Cerebellar cortex (tissue), 1 donor: ENCODE data around the gene UNC5A.

Experiments used
- DNase-seq: peaks from one replicate; pipeline ENCODE4 v3.0.0-alpha.2; 2015; ENCODE audit warnings: low spot score

UNC5A gene

DNA sequence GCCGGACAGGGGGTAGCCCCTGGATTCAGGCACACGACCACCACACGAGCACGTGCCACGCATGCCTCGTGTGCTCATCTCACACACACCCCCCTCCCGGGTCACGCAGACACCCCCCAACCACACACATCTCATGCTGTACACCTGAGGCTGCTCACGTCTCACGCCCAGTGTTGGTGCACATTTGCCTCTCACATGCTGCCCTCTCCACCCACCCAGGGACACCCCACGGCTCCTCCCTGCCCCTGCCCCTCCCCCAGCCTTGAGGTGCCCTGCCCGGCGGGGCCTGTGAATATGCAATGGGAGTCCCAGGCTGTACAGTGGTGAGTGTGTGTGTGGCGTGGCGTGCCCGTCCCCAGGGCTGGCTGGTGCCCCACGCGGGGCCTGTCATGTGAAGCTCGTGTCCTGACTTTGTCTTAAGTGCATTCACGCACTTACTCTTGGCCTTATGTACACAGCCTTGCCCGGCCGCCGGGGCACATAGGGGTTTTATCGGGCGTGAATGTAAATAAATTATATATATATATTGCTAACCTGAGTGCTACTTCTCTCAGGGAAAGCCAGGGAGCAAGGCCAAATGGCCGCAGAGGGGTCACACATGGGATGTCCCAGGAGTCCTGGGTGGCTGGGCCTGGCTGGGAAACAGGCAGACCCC is 70.1 kb downstream of the UNC5A start:
- no peak for DNase-seq

DNA sequence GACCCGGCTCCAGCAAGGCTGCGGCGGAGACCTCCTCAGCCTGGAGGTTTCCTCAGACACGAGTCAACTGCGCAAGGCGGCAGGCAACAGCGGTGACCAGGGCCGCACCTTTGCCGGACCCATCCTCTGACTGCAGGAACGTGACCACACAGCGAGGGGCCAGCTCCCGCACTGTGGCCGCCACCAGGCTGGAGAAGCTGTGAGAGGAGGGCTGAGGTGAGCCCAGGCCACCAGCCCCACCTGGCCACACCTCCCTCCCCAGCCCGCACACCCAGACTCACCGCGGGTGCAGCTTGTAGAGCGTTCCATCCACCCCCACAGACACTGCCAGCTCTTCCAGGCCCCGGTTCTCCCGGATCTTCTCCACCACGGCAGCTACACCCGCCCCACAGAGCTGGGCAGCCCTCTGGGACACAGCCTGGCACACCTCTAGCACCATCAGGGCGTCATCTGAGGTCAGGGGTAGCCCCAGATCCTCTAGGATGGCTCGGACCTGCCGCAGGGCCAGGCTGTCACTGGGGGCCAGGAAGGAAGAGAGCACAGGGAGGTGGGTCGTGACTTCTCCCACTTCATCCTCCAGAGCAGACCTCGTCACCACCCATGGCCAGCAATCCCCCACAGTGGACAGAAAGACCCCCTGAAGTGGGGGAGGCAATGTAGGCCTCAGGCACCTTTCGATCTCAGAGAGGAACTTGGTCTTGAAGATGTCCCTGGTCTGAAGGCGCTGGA is 70.8 kb downstream of the UNC5A start:
- DNase-seq = no peak

DNA sequence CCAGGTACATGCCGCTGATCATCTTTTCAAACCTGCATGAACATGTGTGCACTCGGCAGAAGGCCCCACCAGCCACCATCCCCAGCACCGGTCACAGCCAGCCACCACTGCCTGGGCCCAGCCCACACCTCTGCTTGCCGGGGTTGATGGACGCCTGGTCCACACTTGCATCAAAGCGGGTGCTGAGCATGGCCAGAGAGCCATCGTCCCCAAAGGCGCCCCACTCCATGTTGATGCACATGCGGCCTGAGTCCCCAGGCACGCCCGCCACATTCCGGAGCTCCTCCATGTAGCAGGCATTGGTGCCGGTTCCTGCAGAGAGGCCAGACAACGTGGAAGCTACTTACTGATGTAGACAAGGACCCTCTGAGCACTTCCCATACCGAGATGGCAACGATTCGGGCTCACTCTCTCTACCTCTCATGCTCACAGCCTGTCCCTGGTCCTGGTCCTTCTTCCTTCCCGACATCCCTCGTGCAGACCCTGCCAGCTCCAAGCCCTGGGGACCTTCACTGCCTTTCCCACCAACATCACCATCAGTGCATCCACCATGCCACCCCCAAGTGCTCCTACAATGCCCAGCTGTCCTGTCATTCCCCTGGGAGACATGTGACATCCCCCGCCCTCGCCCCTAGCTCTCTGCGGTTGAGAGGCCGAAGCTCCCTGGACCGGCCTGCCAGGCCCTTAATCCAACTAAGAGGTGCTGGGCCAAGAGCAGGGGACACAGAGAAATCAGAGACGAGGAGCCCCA is 71.6 kb downstream of the UNC5A start:
- no peak for DNase-seq

DNA sequence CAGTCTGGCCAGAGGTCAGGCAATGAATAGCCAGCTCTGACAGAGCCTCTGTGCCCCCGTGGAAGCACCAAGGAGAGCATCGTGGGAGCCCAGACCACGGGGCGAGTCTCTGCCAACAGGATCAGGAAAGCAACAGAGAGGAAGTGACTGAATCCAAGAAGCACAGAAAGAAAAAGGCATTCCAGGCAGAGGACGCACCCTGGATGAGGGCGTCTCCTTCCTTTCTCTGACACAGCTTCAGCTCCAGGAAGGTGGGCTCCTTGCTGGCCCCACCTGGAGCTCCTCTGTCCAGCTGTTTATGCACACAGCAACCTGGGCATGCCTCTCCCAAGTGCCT is 72.2 kb downstream of the UNC5A start:
- no peak for DNase-seq

DNA sequence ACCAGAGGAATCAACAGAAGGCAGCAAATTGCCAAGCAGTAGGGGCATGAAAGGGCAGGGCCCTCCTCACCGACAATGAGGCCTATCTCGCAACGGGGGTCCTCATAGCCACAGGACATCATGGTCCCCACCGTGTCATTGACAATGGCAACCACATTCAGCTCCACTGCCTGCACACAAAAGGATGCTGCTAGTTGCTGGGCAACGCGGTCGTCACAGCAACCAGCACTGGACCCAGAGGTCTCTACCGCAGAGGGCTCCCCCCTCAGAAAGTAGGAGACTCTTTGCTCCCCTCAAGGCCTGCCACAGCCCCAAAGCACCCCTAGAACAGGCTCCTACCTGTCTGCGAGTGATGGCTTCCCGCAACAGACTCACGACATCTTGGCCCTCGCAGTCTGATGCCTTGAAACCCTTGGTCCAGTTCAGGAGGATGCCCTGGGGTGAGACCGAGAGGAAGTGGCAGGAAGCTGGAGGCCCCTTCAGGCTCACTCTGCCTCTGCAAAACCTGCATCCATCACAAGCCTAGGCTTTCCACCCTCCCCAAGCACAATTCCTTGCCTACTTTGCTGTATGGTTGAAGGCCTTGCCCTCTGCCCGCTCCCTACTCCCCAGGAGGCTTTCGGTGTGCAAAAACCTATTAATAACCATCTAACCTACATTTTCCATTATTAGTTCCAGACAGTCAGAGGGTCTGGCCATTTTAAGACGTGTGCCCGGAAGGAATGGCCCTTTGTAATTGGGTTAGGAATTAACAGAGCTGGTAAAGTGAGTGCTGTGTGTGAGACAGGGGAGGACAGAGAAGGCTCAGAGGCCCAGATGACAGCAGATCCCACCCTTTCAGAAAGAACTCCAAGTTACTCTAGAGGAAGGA is 73.6 kb downstream of the UNC5A start:
- no peak for DNase-seq

DNA sequence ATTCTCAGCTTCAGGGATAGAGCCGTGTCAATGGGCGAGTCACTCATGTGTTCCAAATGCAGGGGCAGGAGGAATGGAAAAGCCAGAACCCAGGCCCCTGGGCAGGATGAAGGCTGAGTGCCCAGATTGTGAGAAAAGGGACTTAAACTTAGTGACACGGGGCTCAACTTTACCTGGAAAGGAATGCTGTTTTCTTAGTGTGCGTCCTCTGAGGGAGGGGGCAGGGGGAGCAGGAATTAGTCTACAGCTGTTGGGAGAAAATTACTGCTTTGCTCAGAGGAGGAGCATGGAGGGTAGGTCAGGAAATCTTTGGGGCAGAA is 74.2 kb downstream of the UNC5A start:
- no peak for DNase-seq

DNA sequence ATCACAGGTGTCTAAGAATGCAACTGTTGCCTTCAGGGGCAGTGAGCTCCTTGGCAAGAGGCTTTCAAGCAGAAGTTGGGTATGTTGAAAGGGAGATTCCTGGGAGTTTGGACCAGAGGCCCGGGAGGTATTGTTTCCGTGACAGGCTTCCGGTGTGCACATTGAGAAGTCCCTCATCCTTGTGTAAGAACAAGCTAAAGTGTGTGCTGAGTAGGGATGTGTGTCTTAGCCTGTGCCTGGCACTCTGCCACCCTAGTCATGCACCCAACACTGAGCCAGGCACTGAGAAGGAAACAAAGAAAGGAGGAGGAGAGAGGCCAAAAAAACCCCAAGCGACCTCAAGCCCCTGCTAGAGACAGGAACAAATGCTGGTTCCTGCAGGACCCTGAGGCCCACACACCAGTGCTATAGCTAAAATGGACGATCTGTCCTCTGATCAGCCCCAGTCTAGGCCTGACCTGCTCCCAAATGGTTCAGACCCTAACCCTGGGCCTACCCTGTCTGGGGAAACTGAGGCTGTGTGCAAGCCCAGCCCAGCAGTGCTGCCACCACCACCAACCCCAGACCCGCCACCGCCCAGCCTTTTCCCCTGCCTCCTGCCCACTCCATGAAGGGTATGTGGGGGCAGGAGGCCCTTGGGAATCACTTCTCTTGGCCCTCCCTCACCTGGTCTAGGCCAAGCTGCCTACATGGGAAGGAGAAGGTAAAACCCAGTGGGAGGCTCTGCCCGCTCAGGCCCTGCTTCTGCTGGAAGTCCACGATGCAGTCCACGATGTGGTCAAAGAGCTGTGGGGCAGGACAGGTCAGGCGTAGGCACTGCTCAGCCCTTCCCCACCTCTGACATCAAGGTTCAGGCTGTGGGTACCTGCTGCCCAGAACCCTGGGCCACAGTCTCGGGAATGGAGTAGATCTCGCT is 76.2 kb downstream of the UNC5A start:
- DNase-seq = no peak

DNA sequence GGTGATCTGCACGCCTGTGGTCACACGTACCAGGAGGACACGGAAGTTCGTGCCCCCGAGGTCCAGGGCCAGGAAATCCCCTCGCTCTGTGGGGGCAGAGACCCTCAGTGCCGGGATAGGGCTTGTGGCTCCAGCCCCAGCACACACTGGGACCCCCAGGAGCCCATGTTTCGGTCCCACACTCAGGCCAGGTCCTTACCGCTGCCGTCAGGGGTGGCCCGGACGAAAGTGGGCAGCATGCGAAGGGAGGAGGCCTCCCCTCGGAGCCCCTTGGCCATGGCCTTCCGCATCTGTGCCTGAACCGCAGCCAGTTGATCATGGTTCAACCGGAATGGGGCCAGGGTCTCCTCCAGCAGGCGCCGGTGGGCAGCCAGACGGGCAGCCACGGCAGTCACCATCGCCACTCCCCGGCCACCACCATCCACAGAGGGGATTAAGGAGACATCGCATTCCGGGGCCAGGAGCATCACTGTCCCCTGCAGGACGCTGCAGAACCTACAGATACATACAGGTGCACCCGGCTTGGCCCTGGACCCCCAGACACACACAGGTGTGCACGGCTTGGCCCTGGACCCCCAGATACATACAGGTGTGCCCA is 77.0 kb downstream of the UNC5A start:
- DNase-seq = no peak

DNA sequence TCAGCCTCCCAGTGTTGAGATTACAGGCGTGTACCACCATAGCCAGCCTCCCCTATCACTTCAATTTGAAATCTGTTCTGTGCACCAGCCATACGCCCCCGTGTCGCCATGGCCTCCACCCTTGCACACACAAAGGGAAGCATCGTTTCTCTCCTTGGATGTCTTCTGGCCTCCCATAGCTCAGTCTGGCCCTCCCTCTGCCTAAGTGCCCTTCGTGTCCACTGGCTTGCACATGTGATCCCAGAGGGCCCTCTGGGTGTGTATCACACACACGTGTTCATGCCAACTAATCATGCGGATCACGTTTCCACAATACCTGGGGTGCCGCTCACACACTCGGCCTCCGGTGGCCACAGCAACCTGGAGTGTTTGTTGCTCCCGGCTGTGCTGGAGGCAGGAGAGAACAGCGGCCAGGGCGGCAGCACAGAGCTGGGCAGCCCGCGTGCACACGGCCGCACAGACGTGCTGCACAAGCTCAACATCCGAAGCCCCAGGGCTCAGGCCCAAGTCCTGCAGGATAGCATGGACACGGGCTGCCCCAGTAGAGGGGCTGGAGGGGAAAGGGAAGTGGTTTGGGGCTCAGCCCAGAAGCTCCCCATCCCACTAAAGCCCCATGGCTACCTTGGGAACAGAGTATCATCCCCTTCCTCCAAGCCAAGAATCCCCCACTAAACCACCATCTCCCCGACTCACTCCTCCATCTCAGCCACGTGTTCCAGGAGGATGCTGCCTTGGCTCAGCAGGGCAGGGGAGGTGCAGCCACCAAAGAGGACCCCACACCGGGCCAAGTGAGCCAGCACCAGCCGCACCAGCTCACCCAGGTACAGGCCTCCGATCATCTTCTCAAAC is 77.9 kb downstream of the UNC5A start:
- no peak for DNase-seq

DNA sequence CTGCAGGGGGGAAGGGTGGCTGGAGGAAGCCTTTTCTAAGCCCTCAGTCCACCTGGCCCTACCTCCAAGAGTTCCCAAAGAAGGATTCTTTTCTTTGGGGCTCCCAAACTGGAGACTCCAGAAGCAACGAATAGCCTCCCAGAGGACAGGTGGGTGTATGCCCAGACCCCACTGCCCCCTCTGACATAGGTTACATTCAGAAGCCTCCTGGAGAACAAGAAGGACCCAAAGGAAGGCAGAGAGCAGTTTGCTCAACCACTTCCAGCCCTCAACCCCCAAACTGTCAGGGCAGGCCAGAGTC is 78.5 kb downstream of the UNC5A start:
- no peak for DNase-seq

DNA sequence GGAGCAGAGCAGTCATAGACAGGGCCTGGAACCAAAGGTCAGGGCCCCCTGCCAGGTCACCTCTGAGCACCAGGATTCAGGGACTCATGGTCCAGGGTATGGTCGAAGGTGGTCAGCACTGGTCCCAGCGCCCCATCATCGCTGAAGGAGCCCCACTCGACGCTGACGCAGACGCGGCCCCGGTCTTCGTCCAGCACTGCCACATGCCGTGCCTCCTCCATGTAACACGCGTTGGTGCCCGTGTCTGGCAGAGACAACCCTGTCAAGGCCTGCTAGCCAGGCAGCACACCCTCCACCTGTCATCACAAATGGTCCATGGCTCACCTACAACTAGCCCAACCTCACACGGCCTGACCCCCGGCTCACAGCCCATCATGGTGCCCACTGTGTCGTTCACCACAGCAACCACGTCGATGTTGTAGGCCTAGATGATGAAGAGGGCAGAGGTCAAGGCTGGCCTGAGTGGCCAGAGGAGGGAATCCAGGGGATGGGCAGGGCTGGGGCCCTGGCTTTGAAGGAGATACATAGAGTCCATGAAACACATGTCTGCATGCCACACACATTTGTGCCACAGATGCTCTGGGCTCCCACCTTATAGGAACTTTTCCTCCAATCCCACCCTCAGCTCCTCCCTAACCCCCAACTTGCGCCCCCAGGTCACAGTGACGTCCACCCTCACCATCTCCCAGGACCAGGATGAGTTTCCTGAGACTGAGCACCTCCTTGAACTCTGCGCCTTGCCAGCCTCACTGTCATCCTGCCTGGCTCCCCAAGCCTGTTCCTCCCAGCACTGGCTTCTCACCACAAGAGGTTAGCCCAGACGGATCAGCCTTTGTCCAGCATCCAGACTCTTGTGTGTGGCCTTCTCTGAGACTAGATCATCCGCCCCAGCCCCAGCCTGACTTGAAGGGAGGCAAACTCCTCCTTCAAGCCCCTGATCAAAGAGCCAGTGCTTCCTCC is 79.2 kb downstream of the UNC5A start:
- no peak for DNase-seq

DNA sequence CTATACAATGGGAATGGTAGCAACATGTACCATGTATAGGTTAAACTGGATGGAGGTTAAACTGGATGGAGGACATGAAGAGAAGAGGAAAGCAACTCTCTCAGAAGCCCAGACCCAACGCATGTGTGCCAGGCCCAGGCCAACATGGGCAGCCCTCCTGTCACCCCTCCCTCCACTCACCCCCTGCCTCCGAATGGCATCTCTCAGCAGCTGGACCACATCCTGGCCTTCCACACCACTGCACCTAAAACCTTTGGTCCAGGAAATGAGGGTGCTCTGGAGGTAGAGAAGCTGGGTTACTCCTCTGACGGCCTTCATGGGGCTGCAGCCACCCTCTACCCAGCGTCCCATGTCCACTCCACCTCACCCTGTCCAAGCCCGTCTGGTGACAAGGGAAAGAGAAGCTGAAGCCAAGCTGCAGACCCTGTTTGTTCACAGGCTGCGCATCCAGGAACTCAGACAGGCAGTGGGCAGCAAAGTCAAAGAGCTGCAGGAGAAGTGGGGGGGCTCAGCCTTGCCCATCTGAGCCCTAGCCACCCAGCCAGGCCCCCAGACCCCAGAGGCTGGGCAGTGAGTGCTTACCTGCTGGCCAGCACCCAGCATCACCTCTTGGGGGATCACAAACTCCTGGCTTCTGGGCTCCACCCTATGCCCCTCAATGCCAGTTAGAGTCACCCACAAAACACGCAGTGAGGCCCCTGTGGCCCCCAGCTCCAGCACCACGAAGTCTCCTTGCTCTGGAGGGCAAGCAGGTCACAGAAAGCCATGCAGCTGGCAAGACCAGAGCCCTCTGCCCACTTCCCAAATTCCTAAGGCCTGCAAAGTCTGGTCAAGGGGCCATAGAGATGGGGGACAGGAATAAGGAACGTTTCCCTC is 80.3 kb downstream of the UNC5A start:
- no peak for DNase-seq

DNA sequence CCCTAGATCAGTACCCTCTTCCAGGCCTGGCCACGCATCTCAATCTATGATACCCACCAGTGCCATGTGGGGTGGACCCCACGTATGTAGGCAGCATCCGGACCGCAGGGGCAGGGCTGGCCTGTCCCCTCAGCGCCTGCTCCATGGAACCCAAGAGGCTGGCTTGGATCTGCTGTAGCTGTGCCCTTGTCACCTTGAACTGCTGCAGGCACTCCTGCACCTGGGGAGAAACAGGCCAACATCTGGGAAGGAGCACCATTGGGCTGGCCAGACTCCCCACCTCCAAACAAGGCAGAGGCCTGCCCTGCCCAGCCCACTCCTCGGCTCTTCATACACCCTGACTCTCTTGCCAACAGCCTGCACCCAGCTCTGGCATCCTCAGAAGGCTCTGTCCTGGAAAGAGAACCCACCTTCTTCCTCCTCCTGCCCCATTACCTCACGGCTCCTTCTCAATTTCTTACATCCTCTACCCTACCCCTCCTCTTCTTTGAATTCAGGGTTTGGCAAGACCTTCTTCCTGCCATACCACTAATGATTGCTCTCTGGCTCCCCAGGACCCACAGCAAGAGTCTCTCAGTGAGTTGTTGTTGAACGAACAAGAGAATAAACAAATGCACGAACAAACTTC is 81.1 kb downstream of the UNC5A start:
- DNase-seq = no peak

DNA sequence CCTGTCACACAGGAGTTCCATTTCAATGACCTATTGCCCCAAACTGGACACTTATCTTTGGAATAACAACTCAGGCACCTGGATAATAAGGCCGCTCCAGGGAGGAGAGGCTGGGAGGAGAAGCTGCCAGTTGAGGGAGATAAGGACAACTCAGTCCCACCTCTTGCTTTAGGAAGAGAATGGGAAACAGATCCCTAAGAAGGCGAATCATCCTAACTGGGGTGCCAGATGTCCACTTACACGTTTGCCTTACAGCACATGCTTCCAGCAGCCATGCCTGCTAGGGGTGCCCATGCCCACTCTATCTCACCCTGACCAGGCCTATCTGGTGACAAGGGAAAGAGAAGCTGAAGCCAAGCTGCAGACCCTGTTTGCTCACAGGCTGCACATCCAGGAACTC is 82.3 kb downstream of the UNC5A start:
- DNase-seq = no peak

DNA sequence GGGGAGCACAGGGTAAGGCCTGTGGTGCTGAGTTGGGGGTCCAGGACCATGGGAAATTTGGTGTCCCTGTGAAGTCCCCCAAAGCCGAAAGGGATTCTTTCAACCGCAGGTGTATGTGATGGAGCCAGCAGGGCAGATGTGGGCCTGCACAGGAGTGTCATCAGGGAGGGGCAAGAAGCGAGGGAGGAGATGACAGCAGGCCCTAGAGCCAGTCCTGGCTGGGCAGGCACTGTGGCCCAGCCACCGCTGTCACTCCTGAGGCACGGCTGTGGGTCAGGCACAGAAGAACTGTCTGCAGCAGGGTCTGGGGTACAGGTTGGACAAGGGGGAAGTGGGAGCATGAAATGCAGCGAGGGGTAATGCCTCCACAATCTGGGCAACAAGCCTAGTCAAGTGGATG is 83.9 kb downstream of the UNC5A start:
- no peak for DNase-seq

DNA sequence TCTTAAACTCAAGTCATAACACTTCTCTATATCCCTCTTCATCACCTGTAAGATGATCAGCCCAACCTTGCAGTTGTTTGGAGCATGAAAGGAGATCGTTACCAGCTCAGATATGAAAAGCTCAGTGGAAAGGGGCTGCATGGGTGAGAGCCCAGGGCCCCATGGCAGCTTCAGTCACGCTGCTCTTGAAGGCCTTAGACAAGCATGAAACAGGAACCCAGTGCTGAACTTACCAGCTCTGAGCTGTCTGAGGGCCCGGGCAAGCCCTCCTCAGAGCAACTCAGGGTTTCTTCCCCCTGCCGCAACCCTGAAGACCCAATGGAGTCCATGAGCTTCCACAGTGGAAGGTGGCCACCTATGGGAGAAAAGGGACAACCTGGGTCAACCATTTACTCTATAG is 85.5 kb downstream of the UNC5A start:
- DNase-seq = no peak

DNA sequence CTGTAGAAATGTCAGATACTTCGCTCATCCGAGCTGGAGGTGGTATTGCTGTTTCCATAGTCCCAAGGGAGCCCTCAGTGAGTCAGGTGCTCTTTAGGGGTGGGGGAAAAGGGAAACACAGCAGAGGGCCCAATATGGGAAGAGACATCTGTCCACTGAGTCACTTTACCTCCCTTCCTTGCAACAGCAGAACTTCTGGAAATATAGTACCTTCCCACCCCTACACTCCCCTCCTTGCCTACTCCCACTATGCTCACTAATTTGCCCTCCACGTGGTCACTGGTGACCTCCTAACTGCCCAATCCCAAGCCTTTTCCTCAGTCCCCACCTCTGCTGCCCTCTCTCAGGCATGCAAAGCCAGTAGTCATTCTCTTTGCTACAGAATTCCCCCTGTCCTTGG is 86.9 kb downstream of the UNC5A start:
- no peak for DNase-seq
